Cardiac septum (tissue), 1 donor: ENCODE data around the gene DUOXA2. TPM values are rescaled to one million over a fixed set of nuclear protein-coding genes. Genes with fewer than 3 reads are reported as not detected.
"Not testable (repeated sequence)": the region's sequence is repeated elsewhere in the genome, so short reads cannot be mapped to it uniquely, and the experiment has no call there.

Source experiments
- DNase-seq: peaks from one replicate; pipeline ENCODE4 v3.0.0-alpha.2; 2020; ENCODE audit warnings: low spot score
- intact Hi-C: fragments of 100-400 bp; cut with DNase I; formaldehyde crosslinking; loops from one replicate; pipeline ENCODE4 v1.14.0; 2022
- long read RNA-seq: library from polyadenylated mRNA; unstranded; transcript quantifications from one replicate; pipeline ENCODE4 v2.0.0, GENCODE V29; 2021
- total RNA-seq: library from RNA; stranded (reverse); fragmentation: NEBNext Ultra II Directional; extraction: Animal tissue kit (Norgen Biotek cat#: 25700); gene quantifications from one replicate; pipeline ENCODE4 v1.2.1, GENCODE V29; 2021
- donor health status: DM: no; HTN: no; CAD: no.

DUOXA2 gene
- total RNA-seq = not detected
- long read RNA-seq = 0 reads

DNA sequence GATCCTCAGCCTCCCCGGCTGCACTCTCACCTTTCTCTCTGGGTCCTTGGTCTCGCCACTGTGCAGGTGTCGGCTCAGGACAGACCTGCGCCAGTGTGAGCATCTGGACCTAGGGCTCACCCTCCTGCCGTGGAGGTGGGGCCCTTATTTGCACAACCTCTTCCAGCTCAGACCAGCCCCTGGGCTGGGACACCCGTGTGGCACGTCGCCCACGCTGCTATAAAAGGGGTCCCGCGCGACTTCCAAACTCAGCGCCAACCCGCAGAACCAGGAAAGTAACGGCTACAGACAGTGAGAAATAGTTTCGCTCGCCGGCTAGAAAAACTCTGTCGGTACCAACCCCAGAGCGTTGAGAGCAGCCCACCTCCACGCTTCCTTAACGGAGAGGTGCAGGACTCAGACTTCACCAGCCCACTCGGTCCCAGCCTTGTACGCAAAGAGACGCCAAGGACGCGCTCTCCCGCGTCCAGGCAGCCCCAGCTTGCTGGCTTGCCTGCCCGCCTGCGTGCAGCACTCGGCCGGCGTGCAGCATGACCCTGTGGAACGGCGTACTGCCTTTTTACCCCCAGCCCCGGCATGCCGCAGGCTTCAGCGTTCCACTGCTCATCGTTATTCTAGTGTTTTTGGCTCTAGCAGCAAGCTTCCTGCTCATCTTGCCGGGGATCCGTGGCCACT is at the start of gene DUOXA2, which contains the start of gene DUOX2:
Gene DUOXA2 (plus strand): TSS at position 251 of the 675 bp plus-strand sequence. CDS start 280 bp downstream, at position 531.
Gene DUOX2 (minus strand): TSS at position 97 of the 675 bp plus-strand sequence. CDS start 761 bp downstream, outside the sequence.
- DNase-seq = no peak
- intact Hi-C loops = no loop called here

GRCh38 chr15:45064386-45064785 is 49.7 kb upstream of the DUOXA2 start:
- intact Hi-C loops = no loop called here
- no peak for DNase-seq

DNA sequence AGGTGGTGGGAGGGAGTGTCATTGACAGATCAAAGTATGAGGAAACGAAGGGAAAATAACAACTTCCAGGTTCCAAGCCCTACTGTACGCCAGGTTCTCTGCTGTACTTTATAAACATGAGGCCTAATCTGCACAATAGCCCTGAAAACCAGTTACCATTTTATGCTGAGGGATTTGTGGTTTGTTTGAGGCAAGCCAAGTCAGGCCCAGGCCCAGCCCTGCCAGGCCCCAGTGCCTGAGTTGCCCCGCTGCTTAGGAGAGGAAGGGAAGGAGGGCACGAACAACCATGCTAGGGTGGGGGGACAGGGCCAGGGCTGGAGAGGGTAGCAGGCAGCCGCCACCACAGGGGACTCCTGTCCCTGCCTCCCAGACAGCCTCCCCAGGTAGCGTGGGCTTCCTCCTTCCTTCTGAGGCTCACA is 44.2 kb upstream of the DUOXA2 start:
- intact Hi-C loops, DNase-seq: not testable (repeated sequence)

- DNase-seq, intact Hi-C loops: not testable (repeated sequence)
Measured at GRCh38 chr15:45073602-45074001, 40.5 kb upstream of the DUOXA2 start.

DNA sequence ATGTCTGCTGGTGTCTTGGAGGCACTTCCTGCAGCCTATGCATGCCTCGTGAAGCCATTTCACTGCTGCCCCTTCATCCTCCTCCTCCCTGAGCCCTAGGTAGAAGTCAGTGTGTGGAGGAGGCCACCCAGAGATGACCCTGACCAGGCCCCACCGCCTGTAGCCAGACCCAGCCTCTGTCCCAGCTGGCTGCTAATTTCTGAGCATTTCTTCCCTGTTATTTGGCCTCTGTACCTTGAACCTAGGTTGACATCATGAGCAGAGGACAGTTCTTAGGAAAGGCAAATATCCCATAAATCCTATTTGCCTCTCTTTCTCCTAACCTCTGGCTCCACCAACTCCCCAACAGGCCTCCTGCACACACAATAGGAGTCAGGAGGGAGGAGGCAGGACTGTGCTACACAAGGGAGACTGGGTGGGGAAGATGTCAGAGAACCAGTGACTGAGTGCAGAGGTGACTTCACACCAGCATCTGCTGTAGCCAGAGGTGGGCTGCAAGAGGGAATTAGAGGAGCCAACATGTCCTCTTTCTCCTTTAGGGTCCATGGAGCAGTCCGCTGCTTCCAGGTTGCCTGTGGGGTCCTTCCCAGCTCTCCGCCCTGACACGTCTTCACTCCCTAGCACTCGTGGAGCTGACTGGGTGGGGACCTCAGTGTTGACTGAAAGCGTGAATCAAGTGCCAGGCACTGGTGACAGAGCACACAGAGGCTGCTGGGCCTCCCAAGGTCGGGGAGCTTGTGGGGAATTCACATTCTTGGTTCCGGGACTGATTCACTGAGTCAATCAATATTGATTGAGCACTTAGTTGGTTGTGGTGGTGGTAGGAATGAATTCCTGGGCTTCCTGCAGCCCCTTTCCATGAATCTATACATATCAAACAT is 38.4 kb upstream of the DUOXA2 start:
- intact Hi-C loops, DNase-seq: not testable (repeated sequence)

GRCh38 chr15:45077391-45077790 is 36.7 kb upstream of the DUOXA2 start:
- intact Hi-C loops, DNase-seq: not testable (repeated sequence)

DNA sequence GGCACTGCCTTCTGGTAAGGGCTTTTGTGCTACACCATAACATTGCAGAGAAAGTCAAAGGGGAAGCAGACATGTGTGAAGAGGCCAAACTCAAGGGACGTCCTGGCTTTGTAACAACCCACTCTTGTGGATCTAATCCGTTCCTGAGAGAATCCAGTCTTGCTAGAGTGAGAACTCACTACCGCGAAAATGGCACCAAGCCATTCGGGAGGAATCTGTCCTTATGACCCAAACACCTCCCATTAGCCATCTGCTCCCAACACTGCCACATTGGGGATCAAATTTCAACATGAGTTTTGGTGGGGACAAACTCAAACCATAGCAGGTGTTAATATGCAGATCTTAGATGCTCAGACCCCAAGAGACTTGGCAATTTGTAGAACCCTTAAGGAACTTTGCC is 34.9 kb upstream of the DUOXA2 start:
- intact Hi-C loops, DNase-seq: not testable (repeated sequence)

- DNase-seq, intact Hi-C loops: not testable (repeated sequence)
Measured at GRCh38 chr15:45079628-45080246, 34.4 kb upstream of the DUOXA2 start.

GRCh38 chr15:45080593-45080992 is 33.5 kb upstream of the DUOXA2 start:
- DNase-seq = peak; percentile 33
- intact Hi-C loops = not testable (repeated sequence)

DNA sequence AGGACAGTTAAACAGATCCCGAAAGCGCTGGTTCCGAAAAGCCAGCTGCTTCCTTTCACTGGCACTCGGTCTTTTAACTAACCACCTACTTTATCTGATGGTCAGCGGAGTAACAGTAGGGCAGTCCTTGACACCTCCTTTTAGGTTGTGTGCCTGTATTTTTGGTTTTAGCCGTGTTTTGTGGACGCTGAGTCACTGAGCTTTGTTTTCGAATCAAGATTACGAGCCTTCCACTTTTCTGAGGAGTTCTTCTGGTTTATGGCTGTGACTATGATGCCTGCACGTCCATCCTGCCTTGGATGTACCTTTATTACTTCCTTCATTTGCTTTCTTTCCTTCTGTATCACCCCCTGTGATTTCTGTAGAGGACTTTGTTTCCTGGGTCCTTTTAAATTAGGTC is 31.7 kb upstream of the DUOXA2 start:
- intact Hi-C loops, DNase-seq: not testable (repeated sequence)

DNA sequence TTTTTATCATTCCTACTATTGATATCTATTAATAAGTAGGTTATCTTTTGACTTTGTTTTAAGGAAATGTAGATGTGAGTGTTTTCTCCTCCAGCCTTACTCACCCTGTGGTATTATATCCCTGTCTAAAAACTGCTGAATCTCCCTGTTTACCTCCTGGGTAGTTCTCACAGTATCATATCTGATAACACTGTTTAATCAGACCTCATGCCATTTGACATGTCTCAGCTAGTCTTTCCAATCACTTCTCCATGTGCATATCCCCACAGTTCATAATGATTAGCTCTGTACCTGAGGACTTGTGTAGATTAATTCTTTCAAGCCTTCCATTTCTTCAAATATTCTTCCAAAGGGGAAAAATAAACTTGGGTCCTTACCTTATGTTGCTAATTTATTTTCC is 30.9 kb upstream of the DUOXA2 start:
- intact Hi-C loops = no loop called here
- no peak for DNase-seq

- DNase-seq = no peak
- intact Hi-C loops = no loop called here
Measured at GRCh38 chr15:45084163-45084562, 30.0 kb upstream of the DUOXA2 start.

GRCh38 chr15:45087513-45087912 is 26.6 kb upstream of the DUOXA2 start:
- DNase-seq = no peak
- intact Hi-C loops = no loop called here

GRCh38 chr15:45088801-45089711 is 25.1 kb upstream of the DUOXA2 start:
- DNase-seq = no peak
- intact Hi-C loops = no loop called here

GRCh38 chr15:45089712-45090373 is 24.3 kb upstream of the DUOXA2 start:
- no peak for DNase-seq
- intact Hi-C loops = no loop called here

DNA sequence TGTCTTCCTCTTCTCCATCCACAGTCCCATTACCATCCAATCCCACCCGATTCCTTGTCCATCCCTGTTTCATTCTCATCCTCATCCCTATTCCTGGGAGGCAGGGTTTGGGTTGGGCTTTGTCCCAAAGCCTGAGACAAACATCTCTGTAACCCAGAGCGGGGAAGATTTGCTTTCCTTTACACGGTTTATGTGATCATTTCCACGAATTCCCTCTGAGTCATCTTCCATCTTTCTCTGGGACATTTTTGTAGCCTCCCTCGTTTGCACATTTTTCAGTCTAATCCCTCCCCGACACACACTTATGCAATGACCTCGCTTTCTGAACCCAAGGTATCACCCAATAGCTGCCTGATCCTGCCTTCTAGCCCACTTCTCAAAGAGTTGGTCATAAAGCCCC is 23.0 kb upstream of the DUOXA2 start:
- intact Hi-C loops = no loop called here
- DNase-seq = no peak

GRCh38 chr15:45091576-45091975 is 22.6 kb upstream of the DUOXA2 start:
- peak; percentile 75 for DNase-seq

GRCh38 chr15:45093013-45093412 is 21.1 kb upstream of the DUOXA2 start:
- peak; percentile 56 for DNase-seq

More at GRCh38 chr15:45091576-45091975, 22.6 kb upstream of the DUOXA2 start:
- intact Hi-C loops = no loop called here

More at GRCh38 chr15:45093013-45093412, 21.1 kb upstream of the DUOXA2 start:
- intact Hi-C loops = no loop called here
